ENCODE results near the gene GPSM1. TPM values are rescaled to one million over a fixed set of nuclear protein-coding genes. Genes with fewer than 3 reads are reported as not detected.

The GPSM1 gene
- total RNA-seq, 1 donor from 2014 or later: 1.9 TPM

- no peak overlapping the region for H3K4me3 Mint-ChIP-seq
- no peaks in the 10 kb centered on the region for H3K27me3 Mint-ChIP-seq
- H3K9me3 Mint-ChIP-seq: no peaks in the 10 kb centered on the region
- intact Hi-C loops (cut with micrococcal nuclease): loop anchor here (2.0 to 5.0 kb wide), 4 partner anchors 19 to 177 kb away; partner anchors contain the start of genes GPSM1 and INPP5E
- H3K4me1 Mint-ChIP-seq: peaks cover 9% of the 10 kb centered on the region
- no peak for TF ChIP-seq CTCF (IDR thresholded peaks at IDR 0.05)
- peaks cover 20% of the 10 kb centered on the region for H3K36me3 Mint-ChIP-seq (ENCODE audit: low read depth)
- CTCF ChIA-PET: no interaction called here
- POLR2A ChIA-PET: interaction anchor here (2.4 kb wide), 1 partner anchor 48 kb away, joined by 19 read pairs; the partner anchor contains the start of genes ENTR1 and PMPCA
- ATAC-seq (ENCODE audit: low read depth) (no peak), DNase-seq (no peak)
- H3K27ac Mint-ChIP-seq: peak overlapping the region; percentile 53
Observed at GRCh38 chr9:136361754-136362449, 34.6 kb downstream of the GPSM1 start.

GRCh38 chr9:136362450-136362784 is 35.1 kb downstream of the GPSM1 start:
- POLR2A ChIA-PET: interaction anchor here (0.6 to 2.4 kb wide), 19 partner anchors 9 to 455 kb away, joined by 3 to 19 read pairs (median 5); partner anchors contain the start of genes CAMSAP1, ENTR1, PMPCA and SNAPC4
- TF ChIP-seq CTCF (IDR thresholded peaks at IDR 0.05): no peak

GRCh38 chr9:136363106-136363948 is 36.0 kb downstream of the GPSM1 start, which contains the start of gene DNLZ:
TSS of gene DNLZ (minus strand) at chr9:136363744. CDS start at chr9:136363714, 30 bp downstream.
- no peaks in the 10 kb centered on the region for H3K27me3 Mint-ChIP-seq
- ATAC-seq (ENCODE audit: low read depth) (peak; percentile 92), DNase-seq (peak; percentile 90)
- CTCF ChIA-PET: interaction anchor here (0.9 to 1.7 kb wide), 6 partner anchors 28 to 241 kb away, joined by 3 to 8 read pairs (median 3); no protein-coding TSS in a partner anchor
- H3K27ac Mint-ChIP-seq: peak within 1 kb of the TSS; percentile 87
- peak within 1 kb of the TSS; percentile 86 for H3K4me3 Mint-ChIP-seq
- H3K9me3 Mint-ChIP-seq: no peaks in the 10 kb centered on the region
- intact Hi-C loops (cut with micrococcal nuclease): loop anchor here (1.0 to 5.0 kb wide), 11 partner anchors 21 to 402 kb away; partner anchors contain the start of genes GPSM1, INPP5E, QSOX2 and SEC16A
- POLR2A ChIA-PET: interaction anchor here (0.6 to 2.4 kb wide), 24 partner anchors 9 to 456 kb away, joined by 3 to 19 read pairs (median 4); partner anchors contain the start of genes CAMSAP1, ENTR1, PMPCA and SNAPC4
- TF ChIP-seq CTCF (IDR thresholded peaks at IDR 0.05): peak; percentile 84
- peaks cover 9% of the 10 kb centered on the region for H3K4me1 Mint-ChIP-seq
- peaks cover 20% of the 10 kb centered on the region for H3K36me3 Mint-ChIP-seq (ENCODE audit: low read depth)

More at GRCh38 chr9:136362450-136362784, 35.1 kb downstream of the GPSM1 start:
- no peak overlapping the region for H3K4me3 Mint-ChIP-seq
- no peak for ATAC-seq (ENCODE audit: low read depth)
- no peaks in the 10 kb centered on the region for H3K27me3 Mint-ChIP-seq
- H3K9me3 Mint-ChIP-seq: no peaks in the 10 kb centered on the region
- no peak for DNase-seq
- H3K27ac Mint-ChIP-seq: peak overlapping the region; percentile 30
- peaks cover 9% of the 10 kb centered on the region for H3K4me1 Mint-ChIP-seq
- CTCF ChIA-PET: interaction anchor here (0.9 to 1.7 kb wide), 3 partner anchors 39 to 240 kb away, joined by 3 to 8 read pairs (median 4); no protein-coding TSS in a partner anchor
- peaks cover 20% of the 10 kb centered on the region for H3K36me3 Mint-ChIP-seq (ENCODE audit: low read depth)
- intact Hi-C loops (cut with micrococcal nuclease): loop anchor here (2.0 to 5.0 kb wide), 4 partner anchors 20 to 176 kb away; partner anchors contain the start of genes GPSM1 and INPP5E

GRCh38 chr9:136363949-136364748 is 36.8 kb downstream of the GPSM1 start:
- no peak for DNase-seq
- ATAC-seq (ENCODE audit: low read depth): no peak

More at GRCh38 chr9:136363949-136364748, 36.8 kb downstream of the GPSM1 start:
- Mint-ChIP-seq H3K4me3 (peak overlapping the region; percentile 28), H3K27ac (no peak overlapping the region), H3K36me3 (ENCODE audit: low read depth) (peaks cover 20% of the 10 kb centered on the region), H3K27me3 (no peaks in the 10 kb centered on the region), H3K4me1 (peaks cover 9% of the 10 kb centered on the region), H3K9me3 (no peaks in the 10 kb centered on the region)
- TF ChIP-seq CTCF (IDR thresholded peaks at IDR 0.05): no peak
- ChIA-PET CTCF (interaction anchor here (1.0 to 1.7 kb wide), 4 partner anchors 27 to 53 kb away, joined by 3 to 8 read pairs (median 4); no protein-coding TSS in a partner anchor), POLR2A (interaction anchor here (0.7 to 2.4 kb wide), 13 partner anchors 17 to 254 kb away, joined by 3 to 19 read pairs (median 5); partner anchors contain the start of genes ENTR1, PMPCA and SNAPC4)
- intact Hi-C loops (cut with micrococcal nuclease): loop anchor here (1.0 to 5.0 kb wide), 11 partner anchors 21 to 403 kb away; partner anchors contain the start of genes GPSM1, INPP5E, QSOX2 and SEC16A
